Suppressor macrophage (primary cell): Measurements from ENCODE around the gene RALGPS1.

Experiments
- DNase-seq, 4 experiments: peaks; one replicate each; pipeline ENCODE4 v3.0.0-alpha.2; 2020 to 2022

The RALGPS1 gene

GRCh38 chr9:127229691-127230417 lies 315.3 kb downstream of the RALGPS1 start:
- DNase-seq, result no peak

- no peak for DNase-seq
Measured at GRCh38 chr9:127231666-127232065, 317.1 kb downstream of the RALGPS1 start.

DNA sequence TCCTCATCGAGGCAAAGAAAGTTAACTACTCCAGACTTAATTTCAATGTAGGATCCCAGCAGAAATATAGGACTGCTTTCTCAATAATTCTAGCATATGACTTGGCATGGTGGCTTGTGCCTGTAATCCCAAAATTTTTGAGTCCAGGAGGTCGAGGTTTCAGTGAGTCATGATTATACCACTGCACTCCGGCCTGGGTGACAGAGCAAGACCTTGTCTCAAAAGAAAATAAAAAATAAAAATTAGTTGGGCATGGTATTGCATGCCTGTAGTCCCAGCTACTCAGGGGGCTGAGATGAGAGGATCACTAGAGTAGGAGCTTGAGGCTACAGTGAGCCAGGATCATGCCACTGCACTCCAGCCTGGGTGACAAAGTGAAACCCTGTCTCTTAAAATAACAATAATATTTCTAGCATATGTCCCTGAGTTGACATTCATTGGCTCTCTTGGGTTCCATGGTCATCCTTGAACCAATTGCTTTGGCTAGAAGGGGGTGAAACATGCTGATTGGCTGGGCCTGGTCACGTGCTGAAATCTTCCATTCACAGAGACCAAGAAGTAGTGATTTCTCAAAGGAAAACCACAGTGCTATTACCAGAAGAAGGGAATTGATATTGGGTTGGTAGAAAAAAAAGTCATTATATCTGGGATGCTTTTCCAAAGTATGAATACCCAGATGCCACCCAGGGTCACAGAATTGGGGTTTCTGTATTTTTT lies 318.4 kb downstream of the RALGPS1 start:
- no peak for DNase-seq

DNA sequence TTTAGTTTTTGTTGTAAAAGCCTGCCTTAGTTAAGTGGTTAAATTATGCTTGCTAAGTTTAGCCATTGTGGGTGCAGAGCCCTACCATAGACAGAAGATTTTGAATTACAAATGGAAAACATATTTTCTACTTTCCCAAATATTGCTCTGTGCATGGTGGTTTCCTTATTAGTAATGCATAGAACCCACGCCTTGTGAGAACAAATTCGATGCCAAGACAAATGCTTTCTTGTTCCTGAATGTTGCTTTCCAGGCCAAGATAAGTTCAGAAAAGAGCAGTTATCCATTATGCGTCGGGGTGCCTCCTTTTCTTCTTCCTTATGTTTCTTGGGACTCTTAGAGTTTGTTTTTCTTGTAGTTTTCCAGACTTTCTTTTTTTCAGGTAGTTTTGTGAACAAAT lies 319.0 kb downstream of the RALGPS1 start:
- no peak for DNase-seq

GRCh38 chr9:127233989-127234388 lies 319.4 kb downstream of the RALGPS1 start:
- DNase-seq, result no peak

- DNase-seq, result no peak
Measured at GRCh38 chr9:127237801-127238200, 323.2 kb downstream of the RALGPS1 start.

GRCh38 chr9:127241354-127241753 lies 326.8 kb downstream of the RALGPS1 start:
- no peak for DNase-seq

- peak; percentile 96 to 98 (median 97) for DNase-seq
Measured at GRCh38 chr9:127244609-127245601, 330.3 kb downstream of the RALGPS1 start.

DNA sequence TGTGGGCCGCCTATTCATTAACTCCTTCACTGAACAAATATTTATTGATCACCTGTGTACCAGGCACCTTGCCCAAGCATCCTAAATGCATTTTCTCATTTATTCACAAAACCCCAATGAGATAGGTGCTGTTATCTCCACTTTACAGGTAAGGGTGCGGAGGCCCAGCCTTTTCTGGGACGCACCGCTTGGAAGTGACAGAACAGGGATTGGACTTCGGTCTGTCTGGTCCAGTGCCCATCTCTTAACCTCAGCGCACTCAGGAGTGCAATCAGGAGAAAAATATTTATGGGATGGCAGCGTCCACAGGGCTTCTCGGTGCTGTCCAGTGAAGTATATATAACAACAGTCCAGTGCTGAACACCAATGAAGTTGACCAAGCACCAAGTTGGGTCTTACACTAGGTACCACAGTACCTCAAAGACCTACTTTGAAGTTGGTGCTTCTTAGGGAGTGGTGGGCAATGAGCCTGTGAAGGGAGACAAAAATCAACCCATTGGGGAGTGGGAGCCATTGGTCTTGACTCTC lies 331.1 kb downstream of the RALGPS1 start:
- no peak for DNase-seq

DNA sequence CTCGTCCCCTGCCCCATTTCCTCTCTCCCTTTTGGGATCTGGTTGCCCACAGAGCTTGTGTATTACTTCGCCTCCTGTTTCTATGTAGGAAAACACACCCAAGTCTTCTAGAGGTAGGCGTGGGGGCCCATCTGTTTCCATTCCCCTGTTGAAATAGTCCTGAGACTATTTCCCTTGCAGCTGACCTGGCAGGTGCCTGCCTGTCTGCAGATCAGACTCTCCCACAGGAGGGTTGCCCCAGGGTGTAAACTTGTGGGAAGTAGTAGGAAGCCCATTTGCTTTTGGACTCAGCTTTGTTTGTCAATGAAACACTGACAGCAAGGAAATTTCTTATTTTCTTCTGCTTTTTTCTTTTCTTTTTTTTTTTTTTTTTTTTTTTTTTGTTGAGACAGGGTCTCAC lies 333.7 kb downstream of the RALGPS1 start:
- DNase-seq, result peak in 1 of 4 experiments; percentile 6

- DNase-seq, result no peak
Measured at GRCh38 chr9:127249877-127250276, 335.3 kb downstream of the RALGPS1 start.

DNA sequence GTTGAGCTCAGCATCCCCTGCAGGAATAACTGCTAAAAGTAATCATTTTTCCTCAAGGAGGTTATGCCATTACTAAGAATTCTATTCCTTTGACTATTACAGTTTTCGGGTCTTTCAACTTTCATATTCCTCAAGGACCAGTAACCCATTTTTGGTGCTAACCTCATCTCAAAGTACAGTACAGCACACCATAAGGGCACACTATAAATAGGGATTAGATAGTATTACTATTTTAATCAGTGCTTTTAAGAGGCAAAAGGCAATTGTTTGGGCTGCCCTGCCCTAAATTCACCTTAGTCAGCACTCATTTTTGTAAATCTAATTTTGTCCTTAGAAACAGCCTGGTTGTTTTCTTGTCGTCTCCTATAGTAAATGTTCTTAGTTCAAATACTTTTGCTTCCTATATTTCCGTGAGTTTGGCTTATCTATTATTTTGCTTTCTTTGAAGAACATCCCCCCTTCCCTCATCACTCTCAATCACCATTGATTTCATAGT lies 336.4 kb downstream of the RALGPS1 start:
- DNase-seq, result no peak

GRCh38 chr9:127252410-127253318 lies 338.1 kb downstream of the RALGPS1 start:
- no peak for DNase-seq

DNA sequence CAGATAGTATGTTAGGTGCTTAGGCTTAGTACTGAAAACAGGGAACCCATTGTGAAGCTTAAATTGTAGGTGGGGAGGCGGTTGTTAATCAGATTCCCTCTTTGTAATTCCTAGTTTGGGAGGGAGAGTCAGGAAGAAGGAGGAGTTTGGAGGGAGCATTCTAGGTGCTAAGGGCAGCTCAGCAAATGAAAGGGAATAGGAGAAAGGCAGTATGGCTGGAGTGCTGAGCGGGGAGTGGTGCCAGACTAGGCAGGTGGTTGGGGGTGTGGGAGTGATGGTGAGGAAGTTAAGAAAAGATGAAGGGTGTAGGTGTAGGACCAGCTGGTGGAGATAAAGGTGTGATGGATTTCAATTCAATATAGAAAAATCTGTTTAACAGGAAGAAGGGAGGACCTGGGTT lies 338.9 kb downstream of the RALGPS1 start:
- DNase-seq, result no peak

DNA sequence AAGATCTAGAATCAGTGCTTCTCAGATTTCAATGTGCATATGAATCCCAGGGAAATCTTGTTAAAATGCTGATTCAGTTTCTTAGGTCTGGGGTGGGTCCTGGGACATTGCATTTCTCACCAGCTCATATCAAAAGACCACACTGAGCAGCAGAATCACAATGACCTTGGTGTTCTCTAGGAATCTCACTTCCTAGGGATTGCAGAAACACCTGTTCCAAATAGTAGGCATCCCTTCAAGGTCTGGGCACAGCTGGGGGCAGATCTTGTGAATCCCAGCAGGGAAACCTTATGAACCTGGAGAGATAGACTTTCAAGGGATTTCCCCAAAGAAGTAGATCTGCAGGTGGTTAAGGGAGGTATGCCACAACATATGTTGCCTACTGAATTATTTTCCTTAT lies 341.1 kb downstream of the RALGPS1 start:
- no peak for DNase-seq

DNA sequence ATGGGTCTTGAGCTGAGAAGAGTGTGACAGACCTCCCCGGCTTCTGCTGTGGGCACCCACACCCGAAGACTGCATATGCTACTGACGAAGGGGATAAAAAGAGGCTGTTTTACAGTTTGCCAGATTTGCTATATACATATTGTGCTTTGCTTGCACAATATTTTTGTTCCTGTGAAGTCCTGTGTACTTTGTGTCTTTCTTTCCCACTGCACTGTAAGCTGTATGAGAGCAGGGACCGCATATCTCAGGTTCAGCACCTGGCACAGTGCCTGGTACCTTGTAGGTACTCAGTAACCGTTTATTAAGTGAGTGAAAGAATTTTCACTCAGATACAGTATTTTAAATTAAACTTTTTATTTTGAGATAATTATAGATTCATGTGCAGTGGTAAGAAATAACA lies 341.7 kb downstream of the RALGPS1 start:
- DNase-seq, result no peak

GRCh38 chr9:127258606-127259471 lies 344.3 kb downstream of the RALGPS1 start:
- DNase-seq, result no peak

DNA sequence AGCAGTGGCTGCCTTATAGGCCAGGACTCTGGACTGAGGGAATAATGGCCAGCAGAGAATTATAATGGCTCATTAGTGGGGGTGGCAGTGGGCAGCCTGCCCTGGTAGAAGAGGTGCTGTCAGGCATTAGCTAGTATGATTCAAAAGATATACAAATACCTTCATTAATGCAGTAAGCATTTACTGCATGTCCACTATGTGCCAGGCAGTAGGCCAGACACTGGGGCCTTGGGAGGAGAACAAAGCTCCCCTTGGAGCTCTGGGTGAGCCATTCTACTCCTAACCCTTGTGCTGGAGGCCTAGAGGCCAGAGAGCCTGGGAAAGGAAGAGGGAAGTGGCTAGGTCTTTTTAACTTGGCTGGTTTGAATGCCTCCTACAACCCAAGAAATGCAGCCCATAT lies 348.0 kb downstream of the RALGPS1 start:
- DNase-seq, result no peak

DNA sequence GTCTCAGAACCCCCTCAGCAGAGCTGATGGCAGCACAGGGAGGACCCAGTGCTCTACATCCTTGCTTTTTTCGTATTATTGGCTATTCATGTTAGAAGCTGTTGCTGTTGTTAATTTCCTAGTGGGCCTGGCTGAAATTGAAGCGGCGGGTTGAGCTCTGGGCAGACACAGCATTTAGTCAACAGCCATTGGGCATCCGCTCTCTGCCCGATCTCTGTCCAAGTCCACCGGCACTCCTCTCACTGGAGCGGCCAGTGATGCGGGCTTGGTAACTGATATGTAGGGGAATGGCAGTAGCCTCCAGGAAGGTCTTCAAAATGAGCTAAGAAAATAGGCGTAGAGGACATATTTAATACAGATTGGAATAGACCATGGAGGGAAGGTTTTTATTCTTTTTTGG lies 348.7 kb downstream of the RALGPS1 start:
- DNase-seq, result no peak

GRCh38 chr9:127263664-127264063 lies 349.1 kb downstream of the RALGPS1 start:
- DNase-seq, result no peak
